Raji (cell line): Measurements from ENCODE around the gene ITPRIPL2.

ENCODE experiments used
- POLR2A ChIP-seq: IDR thresholded peaks from 2 replicates; pipeline ENCODE4 v1.6.1; 2011; ENCODE audit warnings: low read depth, low read length, control low read depth; ENCODE audit not compliant: insufficient read depth

ITPRIPL2 gene

DNA sequence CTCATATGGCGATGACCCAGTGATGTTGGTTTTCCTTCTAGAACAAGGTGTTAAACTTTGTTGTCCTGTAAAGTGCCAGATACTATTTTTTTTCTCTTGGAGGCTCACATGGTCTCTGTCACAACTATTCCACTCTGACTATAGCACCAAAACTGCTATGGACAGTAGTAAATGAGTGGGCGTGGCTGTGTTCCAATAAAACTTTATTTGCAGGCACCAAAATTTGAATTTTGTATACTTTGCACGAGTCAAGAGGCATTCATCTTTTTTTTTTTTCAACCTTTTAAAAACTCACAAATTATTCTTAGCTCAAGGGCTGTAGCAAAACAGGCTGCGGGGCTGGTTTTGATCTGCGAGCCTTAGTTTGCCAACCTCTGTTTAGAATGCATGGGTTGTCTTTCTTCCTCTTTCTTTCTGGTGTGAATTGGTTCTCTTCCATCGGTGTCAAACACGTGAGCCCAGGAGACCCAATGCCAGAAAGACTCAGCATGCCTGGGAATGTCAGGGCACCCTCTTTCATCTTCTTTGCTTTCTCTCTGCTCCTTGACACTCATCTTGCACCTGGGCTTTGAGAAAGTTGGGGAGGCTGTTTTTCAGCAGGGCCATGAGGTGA is 56.4 kb downstream of the ITPRIPL2 start:
- TF ChIP-seq POLR2A: no peak
